GM19238 (cell line): Measurements from ENCODE around the gene RNF148.

Experiments used
- DNase-seq: peaks from one replicate; pipeline ENCODE4 v3.0.0; 2011; ENCODE audit warnings: low spot score; ENCODE audit not compliant: insufficient read length

RNF148 gene

GRCh38 chr7:122702872-122703510 is at the start of gene RNF148:
Gene RNF148, minus strand, starts transcription at chr7:122702922. Its CDS starts 172 bp downstream, at chr7:122702750.
- DNase-seq, result no peak

- DNase-seq, result no peak
Observed at GRCh38 chr7:122750389-122750788, 47.7 kb upstream of the RNF148 start.

GRCh38 chr7:122748195-122748594 is 45.5 kb upstream of the RNF148 start:
- DNase-seq, result no peak

GRCh38 chr7:122746948-122747347 is 44.2 kb upstream of the RNF148 start:
- no peak for DNase-seq

- DNase-seq, result no peak
Observed at GRCh38 chr7:122743211-122743610, 40.5 kb upstream of the RNF148 start.

GRCh38 chr7:122738947-122739346 is 36.2 kb upstream of the RNF148 start:
- DNase-seq, result no peak

- no peak for DNase-seq
Observed at GRCh38 chr7:122736183-122736582, 33.5 kb upstream of the RNF148 start.

GRCh38 chr7:122727759-122728158 is 25.0 kb upstream of the RNF148 start:
- no peak for DNase-seq

GRCh38 chr7:122727354-122727753 is 24.6 kb upstream of the RNF148 start:
- no peak for DNase-seq

GRCh38 chr7:122726881-122727280 is 24.2 kb upstream of the RNF148 start:
- no peak for DNase-seq

GRCh38 chr7:122724366-122724765 is 21.6 kb upstream of the RNF148 start:
- DNase-seq, result no peak

- no peak for DNase-seq
Observed at GRCh38 chr7:122719010-122719578, 16.4 kb upstream of the RNF148 start.

- DNase-seq, result no peak
Observed at GRCh38 chr7:122717356-122718089, 14.8 kb upstream of the RNF148 start.

- no peak for DNase-seq
Observed at GRCh38 chr7:122715183-122715582, 12.5 kb upstream of the RNF148 start.

- DNase-seq, result no peak
Observed at GRCh38 chr7:122710916-122711315, 8.2 kb upstream of the RNF148 start.

- no peak for DNase-seq
Observed at GRCh38 chr7:122709930-122710646, 7.4 kb upstream of the RNF148 start.

GRCh38 chr7:122706836-122707235 is 4.1 kb upstream of the RNF148 start:
- DNase-seq, result no peak

- no peak for DNase-seq
Observed at GRCh38 chr7:122699017-122699416, 3.7 kb downstream of the RNF148 start, which contains the start of gene RNF133. Gene RNF133, minus strand, starts transcription at chr7:122699117. Its CDS starts 199 bp downstream, at chr7:122698918.

- no peak for DNase-seq
Observed at GRCh38 chr7:122695816-122696215, 6.9 kb downstream of the RNF148 start.

- DNase-seq, result no peak
Observed at GRCh38 chr7:122694697-122695096, 8.0 kb downstream of the RNF148 start.

GRCh38 chr7:122692769-122693309 is 9.9 kb downstream of the RNF148 start:
- no peak for DNase-seq
